Midbrain (tissue), 1 donor: Measurements from ENCODE around the gene DEFB127.
"Not testable (repeated sequence)": the region's sequence is repeated elsewhere in the genome, so short reads cannot be mapped to it uniquely, and the experiment has no call there.

Experiments used
- DNase-seq: peaks from one replicate; lab custom pipeline; 2025; lab: John Stamatoyannopoulos, UW

The DEFB127 gene

GRCh38 chr20:157154-157553, at the start of gene DEFB127:
DEFB127 (plus strand) TSS chr20:157454; CDS start chr20:157545, 91 bp downstream.
- no peak for DNase-seq

GRCh38 chr20:112396-112795, 44.9 kb upstream of the DEFB127 start:
- DNase-seq = no peak

GRCh38 chr20:117518-117917, 39.7 kb upstream of the DEFB127 start:
- no peak for DNase-seq

- DNase-seq = not testable (repeated sequence)
These were observed 27.4 kb upstream of the DEFB127 start for GRCh38 chr20:129786-130323.

- DNase-seq = no peak
These were observed 19.4 kb upstream of the DEFB127 start for GRCh38 chr20:137668-138490.

GRCh38 chr20:142290-142689, 15.0 kb upstream of the DEFB127 start, which contains the start of gene DEFB126:
DEFB126 (plus strand) TSS chr20:142590; CDS start chr20:142629, 39 bp downstream.
- DNase-seq = no peak

- DNase-seq = no peak
These were observed 11.4 kb upstream of the DEFB127 start for GRCh38 chr20:145877-146276.

- no peak for DNase-seq
These were observed 5.1 kb upstream of the DEFB127 start for GRCh38 chr20:152131-152530.

- no peak for DNase-seq
These were observed 7.4 kb downstream of the DEFB127 start for GRCh38 chr20:164618-165017.

GRCh38 chr20:168876-169275, 11.6 kb downstream of the DEFB127 start:
- no peak for DNase-seq

- DNase-seq = no peak
These were observed 27.0 kb downstream of the DEFB127 start for GRCh38 chr20:184288-184687.

- DNase-seq = no peak
These were observed 30.5 kb downstream of the DEFB127 start for GRCh38 chr20:187733-188132.

- DNase-seq = no peak
These were observed 32.4 kb downstream of the DEFB127 start, which contains the start of gene DEFB128 for GRCh38 chr20:189611-190010. DEFB128 (minus strand) TSS chr20:189711; CDS start chr20:189623, 88 bp downstream.

GRCh38 chr20:198225-198624, 41.0 kb downstream of the DEFB127 start:
- no peak for DNase-seq

- no peak for DNase-seq
These were observed 42.7 kb downstream of the DEFB127 start for GRCh38 chr20:199996-200395.

- not testable (repeated sequence) for DNase-seq
These were observed 46.4 kb downstream of the DEFB127 start for GRCh38 chr20:203630-204029.
